MM.1S (cell line): ENCODE data around the gene DAZAP1.
A peak's percentile ranks its signal among the peaks of the same experiment; 100 is the strongest.

ENCODE experiments used
- DNase-seq: peaks from one replicate; pipeline ENCODE4 v3.0.0-alpha.2; 2015
- H2AFZ ChIP-seq: fragments of 300-600 bp; sonication (generic); 2 replicates; pipeline ENCODE4 v1.6.0; 2016; ENCODE audit warnings: antibody characterized with exemption, low read length
- H3F3A ChIP-seq: fragments of 300-600 bp; sonication (generic); 2 replicates; pipeline ENCODE4 v1.6.1; 2016; ENCODE audit warnings: mild to moderate bottlenecking, antibody characterized with exemption, low read length, moderate library complexity, mixed read lengths; ENCODE audit not compliant: insufficient read depth
- H3K27ac ChIP-seq: fragments of 300-600 bp; sonication (generic); 2 replicates; pipeline ENCODE4 v1.5.1; 2016; ENCODE audit warnings: mild to moderate bottlenecking, low read length
- H3K27me3 ChIP-seq: fragments of 300-600 bp; sonication (generic); replicated peaks from 2 replicates; pipeline ENCODE4 v1.6.0; 2016; ENCODE audit warnings: low read length; ENCODE audit not compliant: insufficient read depth
- H3K36me3 ChIP-seq: fragments of 300-600 bp; sonication (generic); replicated peaks from 2 replicates; pipeline ENCODE4 v1.6.1; 2016; ENCODE audit warnings: mild to moderate bottlenecking, low read length, mixed read lengths; ENCODE audit not compliant: insufficient read depth
- H3K4me1 ChIP-seq: fragments of 300-600 bp; sonication (generic); 2 replicates; pipeline ENCODE4 v1.6.1; 2016; ENCODE audit warnings: low read length, mixed read lengths
- H3K4me2 ChIP-seq: fragments of 300-600 bp; sonication (generic); 2 replicates; pipeline ENCODE4 v1.6.0; 2016; ENCODE audit warnings: low read depth, low read length
- H3K4me3 ChIP-seq: fragments of 300-600 bp; sonication (generic); 2 replicates; pipeline ENCODE4 v1.5.1; 2016; ENCODE audit warnings: low read length, mixed read lengths
- H3K79me2 ChIP-seq: fragments of 300-600 bp; sonication (generic); 2 replicates; pipeline ENCODE4 v1.6.1; 2016; ENCODE audit warnings: mixed run types, low read length, mixed read lengths
- H3K9ac ChIP-seq: fragments of 300-600 bp; sonication (generic); 2 replicates; pipeline ENCODE4 v1.6.1; 2016; ENCODE audit warnings: low read length, mixed read lengths
- H3K9me2 ChIP-seq: fragments of 300-600 bp; sonication (generic); replicated peaks from 2 replicates; pipeline ENCODE4 v1.6.1; 2016; ENCODE audit warnings: mild to moderate bottlenecking, low read length, mixed read lengths; ENCODE audit not compliant: insufficient read depth
- H3K9me3 ChIP-seq: fragments of 300-600 bp; sonication (generic); replicated peaks from 2 replicates; pipeline ENCODE4 v1.6.1; 2016; ENCODE audit warnings: mild to moderate bottlenecking, low read length, mixed read lengths; ENCODE audit not compliant: insufficient read depth
- H4K20me1 ChIP-seq: fragments of 300-600 bp; sonication (generic); 2 replicates; pipeline ENCODE4 v1.6.1; 2016; ENCODE audit warnings: mild to moderate bottlenecking, low read length, moderate library complexity, mixed read lengths; ENCODE audit not compliant: insufficient read depth
- EZH2 ChIP-seq: fragments of 300-600 bp; sonication (generic); optimal IDR thresholded peaks from 2 replicates; pipeline ENCODE3; 2017; ENCODE audit warnings: low read depth, mild to moderate bottlenecking, antibody characterized with exemption, low read length, mixed read lengths
- EZH2phosphoT487 ChIP-seq: fragments of 300-600 bp; sonication (generic); IDR thresholded peaks from 2 replicates; pipeline ENCODE4 v1.6.1; 2018; ENCODE audit warnings: antibody characterized with exemption, low read length
- TF ChIP-seq, protein P1 (sequence below): fragments of 300-600 bp; sonication (generic); IDR thresholded peaks from 2 replicates; pipeline ENCODE4 v1.5.1; 2016; ENCODE audit warnings: antibody characterized with exemption, low read length, mixed read lengths

The DAZAP1 gene

DNA sequence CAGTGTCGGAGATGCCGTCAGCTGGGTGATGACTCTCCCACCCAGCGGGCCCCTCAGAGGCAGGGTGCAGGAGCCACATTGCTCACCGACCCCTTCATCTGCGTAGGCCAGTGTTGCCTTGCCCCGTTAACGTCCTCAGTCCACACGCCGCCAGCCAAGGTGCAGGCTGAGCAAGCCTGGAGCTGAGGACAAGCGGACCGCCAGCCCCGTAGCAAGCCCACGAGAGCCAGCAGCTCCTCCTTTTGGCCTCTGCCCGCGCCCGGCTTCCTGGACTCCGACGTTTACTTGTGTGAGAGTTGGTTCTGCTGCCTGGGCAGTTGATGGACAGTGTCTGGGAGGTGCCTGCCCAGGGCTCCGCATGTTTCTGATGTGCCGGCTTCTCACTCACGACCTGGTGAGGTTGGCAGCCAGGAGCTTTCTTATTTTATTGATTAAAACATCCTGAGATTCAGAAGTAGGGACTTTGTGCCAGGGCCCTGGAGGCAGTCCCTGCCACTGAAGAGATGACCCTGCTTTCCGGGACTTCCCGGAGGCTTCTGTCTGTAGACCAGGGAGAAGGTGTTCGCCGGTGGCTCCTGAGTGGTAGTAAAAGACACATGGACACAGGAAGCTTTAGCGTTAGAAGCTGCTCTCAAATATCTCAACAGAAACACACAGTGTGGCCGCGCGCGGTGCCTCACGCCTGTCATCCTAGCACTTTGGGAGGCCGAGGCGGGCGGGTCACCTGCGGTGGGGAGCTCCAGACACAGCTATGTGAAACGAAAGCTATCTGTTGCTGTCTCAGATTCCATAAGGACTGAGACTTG lies 5.8 kb downstream of the DAZAP1 start:
- Histone ChIP-seq H3K79me2 (peaks cover 99% of the 10 kb centered on the region), H3K9me2 (no peaks in the 10 kb centered on the region), H2AFZ (no peak overlapping the region), H3K4me2 (peak overlapping the region; percentile 19; the same call in 1 of the 2 replicates), H3K27me3 (no peaks in the 10 kb centered on the region), H3K9me3 (no peaks in the 10 kb centered on the region), H3K27ac (peak overlapping the region; percentile 43; the same call in 1 of the 2 replicates), H4K20me1 (peaks cover 91% of the 10 kb centered on the region), H3F3A (peaks cover 25% of the 10 kb centered on the region), H3K4me1 (peaks cover 49% of the 10 kb centered on the region), H3K9ac (no peak overlapping the region), H3K4me3 (no peak overlapping the region), H3K36me3 (peaks cover 22% of the 10 kb centered on the region; the same call in 1 of the 2 replicates)
- TF ChIP-seq EZH2phosphoT487 (no peak), EZH2 (no peak)
- TF ChIP-seq, protein P1, sequence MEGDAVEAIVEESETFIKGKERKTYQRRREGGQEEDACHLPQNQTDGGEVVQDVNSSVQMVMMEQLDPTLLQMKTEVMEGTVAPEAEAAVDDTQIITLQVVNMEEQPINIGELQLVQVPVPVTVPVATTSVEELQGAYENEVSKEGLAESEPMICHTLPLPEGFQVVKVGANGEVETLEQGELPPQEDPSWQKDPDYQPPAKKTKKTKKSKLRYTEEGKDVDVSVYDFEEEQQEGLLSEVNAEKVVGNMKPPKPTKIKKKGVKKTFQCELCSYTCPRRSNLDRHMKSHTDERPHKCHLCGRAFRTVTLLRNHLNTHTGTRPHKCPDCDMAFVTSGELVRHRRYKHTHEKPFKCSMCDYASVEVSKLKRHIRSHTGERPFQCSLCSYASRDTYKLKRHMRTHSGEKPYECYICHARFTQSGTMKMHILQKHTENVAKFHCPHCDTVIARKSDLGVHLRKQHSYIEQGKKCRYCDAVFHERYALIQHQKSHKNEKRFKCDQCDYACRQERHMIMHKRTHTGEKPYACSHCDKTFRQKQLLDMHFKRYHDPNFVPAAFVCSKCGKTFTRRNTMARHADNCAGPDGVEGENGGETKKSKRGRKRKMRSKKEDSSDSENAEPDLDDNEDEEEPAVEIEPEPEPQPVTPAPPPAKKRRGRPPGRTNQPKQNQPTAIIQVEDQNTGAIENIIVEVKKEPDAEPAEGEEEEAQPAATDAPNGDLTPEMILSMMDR, result no peak
- peak; percentile 64 for DNase-seq

DNA sequence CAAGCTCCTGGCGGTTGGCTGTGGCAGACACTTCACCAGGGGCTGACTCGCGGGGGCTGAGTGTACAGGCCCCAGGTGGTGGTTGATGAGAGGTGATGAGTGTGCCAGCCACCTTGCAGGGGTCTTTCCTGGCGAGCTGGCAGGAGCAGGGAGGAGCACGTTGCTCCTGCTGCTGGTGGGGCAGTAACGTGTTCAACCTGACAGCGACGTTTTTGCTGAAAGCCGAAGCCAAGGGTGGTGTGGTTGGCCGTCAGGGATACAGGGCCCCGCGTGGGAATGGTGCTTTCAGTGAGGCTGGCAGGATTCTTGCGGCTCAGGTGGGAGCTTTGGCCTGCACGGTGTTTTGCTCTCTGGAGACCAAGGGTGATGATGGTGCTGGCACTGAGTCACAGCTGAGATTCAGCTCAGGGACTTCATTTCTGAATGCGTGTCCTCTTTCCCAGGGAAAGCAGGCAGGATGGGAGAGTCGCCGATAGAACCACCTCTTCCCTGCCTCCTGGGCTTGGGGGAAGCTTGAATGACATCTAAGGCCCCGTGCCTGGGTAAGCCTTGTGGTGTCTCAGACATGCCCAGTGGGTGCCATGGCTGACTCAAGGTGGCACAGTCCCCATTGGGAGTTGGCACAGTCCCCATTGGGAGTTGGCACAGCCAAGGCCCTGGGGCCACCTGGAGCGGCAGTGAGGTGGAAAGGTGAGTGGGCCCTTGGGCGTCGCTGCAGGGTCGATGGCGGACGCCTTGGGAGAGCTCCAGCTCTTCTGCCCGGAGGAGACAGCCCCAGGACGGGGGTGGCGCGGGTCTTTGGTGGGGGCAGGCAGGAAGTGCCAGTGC lies 8.8 kb downstream of the DAZAP1 start:
- Histone ChIP-seq H3K36me3 (peaks cover 31% of the 10 kb centered on the region), H3K4me1 (peaks cover 27% of the 10 kb centered on the region), H3K79me2 (peaks cover 99% of the 10 kb centered on the region), H3K27me3 (no peaks in the 10 kb centered on the region), H3F3A (peaks cover 21% of the 10 kb centered on the region), H3K27ac (no peak overlapping the region), H3K9me2 (no peaks in the 10 kb centered on the region), H3K4me3 (no peak overlapping the region), H4K20me1 (peaks cover 77% of the 10 kb centered on the region), H2AFZ (no peak overlapping the region), H3K9ac (no peak overlapping the region), H3K9me3 (no peaks in the 10 kb centered on the region), H3K4me2 (no peak overlapping the region)
- no peak for DNase-seq
- TF ChIP-seq EZH2phosphoT487, result no peak
- no peak for TF ChIP-seq EZH2
- TF ChIP-seq, protein P1, result no peak

DNA sequence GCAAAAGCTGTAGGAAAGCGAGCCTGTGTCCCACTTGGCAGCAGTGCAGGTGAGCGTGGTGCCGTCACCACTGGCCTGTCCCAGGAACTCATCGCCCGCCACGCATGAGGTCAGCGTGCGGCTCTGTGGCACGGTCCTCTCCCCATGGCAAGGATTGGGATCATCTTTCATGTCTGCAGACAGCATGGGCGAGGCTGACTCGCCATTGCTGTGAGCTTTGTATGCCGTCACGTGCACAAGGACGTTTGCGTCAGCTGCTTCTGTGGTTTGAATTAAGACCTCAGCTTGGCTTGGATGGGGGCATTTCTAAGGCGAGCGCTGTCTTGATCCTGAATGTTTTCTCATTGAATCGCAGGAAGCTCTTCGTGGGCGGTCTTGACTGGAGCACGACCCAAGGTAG lies 9.8 kb downstream of the DAZAP1 start:
- no peak overlapping the region for H3K4me2 ChIP-seq
- H3K4me3 ChIP-seq, result no peak overlapping the region
- H3K9ac ChIP-seq, result no peak overlapping the region
- H4K20me1 ChIP-seq, result peaks cover 69% of the 10 kb centered on the region
- H3K79me2 ChIP-seq, result peaks cover 99% of the 10 kb centered on the region
- DNase-seq, result no peak
- H3K9me3 ChIP-seq, result no peaks in the 10 kb centered on the region
- peaks cover 21% of the 10 kb centered on the region for H3F3A ChIP-seq
- H2AFZ ChIP-seq, result no peak overlapping the region
- no peaks in the 10 kb centered on the region for H3K27me3 ChIP-seq
- H3K4me1 ChIP-seq, result peaks cover 17% of the 10 kb centered on the region
- peaks cover 37% of the 10 kb centered on the region for H3K36me3 ChIP-seq
- H3K27ac ChIP-seq, result no peak overlapping the region
- TF ChIP-seq EZH2 (no peak), EZH2phosphoT487 (no peak)
- TF ChIP-seq, protein P1, result no peak
- H3K9me2 ChIP-seq, result no peaks in the 10 kb centered on the region
